Stimulated activated CD8-positive, alpha-beta memory T cell treated with anti-CD3 and anti-CD28 coated beads, Interleukin-12 subunit alpha, Interleukin-12 subunit beta, amount 100 ng/mL, for 24 hours (primary cell): ENCODE measurements around the gene BOLA1.
"Not testable (repeated sequence)": the region's sequence is repeated elsewhere in the genome, so short reads cannot be mapped to it uniquely, and the experiment has no call there.

Experiments
- DNase-seq: peaks from one replicate; pipeline ENCODE4 v3.0.0-alpha.2; 2020; ENCODE audit errors: extremely low read depth

BOLA1 gene

GRCh38 chr1:149886396-149887195 is 12.8 kb upstream of the BOLA1 start:
- peak; percentile 54 for DNase-seq

GRCh38 chr1:149887196-149887455 is 12.2 kb upstream of the BOLA1 start:
- not testable (repeated sequence) for DNase-seq

GRCh38 chr1:149887456-149888246 is 11.7 kb upstream of the BOLA1 start:
- DNase-seq, result peak; percentile 52

GRCh38 chr1:149888247-149888998 is 10.9 kb upstream of the BOLA1 start:
- DNase-seq, result peak; percentile 32

GRCh38 chr1:149888999-149889289 is 10.4 kb upstream of the BOLA1 start:
- no peak for DNase-seq

GRCh38 chr1:149896575-149896974 is 2.8 kb upstream of the BOLA1 start:
- DNase-seq, result no peak

- DNase-seq, result no peak
Measured at GRCh38 chr1:149903836-149904491, 4.6 kb downstream of the BOLA1 start.

GRCh38 chr1:149906570-149907075 is 7.3 kb downstream of the BOLA1 start:
- DNase-seq, result no peak

GRCh38 chr1:149914545-149914944 is 15.2 kb downstream of the BOLA1 start:
- DNase-seq, result no peak

- no peak for DNase-seq
Measured at GRCh38 chr1:149915429-149916192, 16.2 kb downstream of the BOLA1 start.

- no peak for DNase-seq
Measured at GRCh38 chr1:149916193-149916897, 17.0 kb downstream of the BOLA1 start.

- DNase-seq, result no peak
Measured at GRCh38 chr1:149916898-149917252, 17.5 kb downstream of the BOLA1 start.

GRCh38 chr1:149917571-149918144 is 18.3 kb downstream of the BOLA1 start, which contains the start of gene SV2A:
SV2A (minus strand) TSS chr1:149917844; CDS start chr1:149913840, 4,004 bp downstream.
- no peak for DNase-seq

GRCh38 chr1:149923626-149924025 is 24.3 kb downstream of the BOLA1 start:
- DNase-seq, result no peak

- DNase-seq, result no peak
Measured at GRCh38 chr1:149925345-149925744, 26.0 kb downstream of the BOLA1 start.

- DNase-seq, result no peak
Measured at GRCh38 chr1:149925751-149926150, 26.4 kb downstream of the BOLA1 start.

GRCh38 chr1:149926296-149926695 is 26.9 kb downstream of the BOLA1 start:
- DNase-seq, result no peak

GRCh38 chr1:149927056-149927562 is 27.7 kb downstream of the BOLA1 start:
- DNase-seq, result no peak

- DNase-seq, result peak; percentile 89
Measured at GRCh38 chr1:149927563-149928400, 28.4 kb downstream of the BOLA1 start, which contains the start of gene SF3B4. SF3B4 (minus strand) TSS chr1:149927803; CDS start chr1:149927759, 44 bp downstream.
